Neural progenitor cell (in vitro differentiated cells): ENCODE results near the gene TMEM101. TPM values are rescaled to one million over a fixed set of nuclear protein-coding genes. Genes with fewer than 3 reads are reported as not detected.

Source experiments
- DNase-seq: peaks from one replicate; pipeline ENCODE4 v3.0.0-alpha.2; 2016; ENCODE audit warnings: low spot score
- H2AFZ ChIP-seq: fragments of 200-600 bp; sonication (generic); replicated peaks from 2 replicates; pipeline ENCODE4 v1.6.1; 2016; ENCODE audit warnings: antibody characterized with exemption
- H3F3A ChIP-seq: fragments of 200-600 bp; sonication (generic); 2 replicates; pipeline ENCODE4 v1.6.1; 2016; ENCODE audit warnings: antibody characterized with exemption, low read depth
- H3K27ac ChIP-seq: fragments of 200-600 bp; sonication (generic); 2 replicates; pipeline ENCODE4 v1.5.1; 2016; ENCODE audit warnings: mild to moderate bottlenecking
- H3K27me3 ChIP-seq: fragments of 200-600 bp; sonication (generic); 2 replicates; pipeline ENCODE4 v1.6.1; 2016; ENCODE audit warnings: mild to moderate bottlenecking, moderate library complexity
- H3K36me3 ChIP-seq: fragments of 200-600 bp; sonication (generic); 2 replicates; pipeline ENCODE4 v1.5.1; 2016
- H3K4me1 ChIP-seq: fragments of 200-600 bp; sonication (generic); 2 replicates; pipeline ENCODE4 v1.6.1; 2016; ENCODE audit warnings: mixed run types
- H3K4me2 ChIP-seq: fragments of 200-600 bp; sonication (generic); 2 replicates; pipeline ENCODE4 v1.6.1; 2016
- H3K4me3 ChIP-seq: fragments of 200-600 bp; sonication (generic); 2 replicates; pipeline ENCODE4 v1.5.1; 2016
- H3K79me2 ChIP-seq: fragments of 200-600 bp; sonication (generic); 2 replicates; pipeline ENCODE4 v1.6.1; 2016; ENCODE audit warnings: low read depth
- H3K9ac ChIP-seq: fragments of 200-600 bp; sonication (generic); 2 replicates; pipeline ENCODE4 v1.6.1; 2016
- H3K9me3 ChIP-seq: fragments of 200-600 bp; sonication (generic); 2 replicates; pipeline ENCODE4 v1.5.1; 2016; ENCODE audit warnings: low read depth
- H4K20me1 ChIP-seq: fragments of 200-600 bp; sonication (generic); 2 replicates; pipeline ENCODE4 v1.6.1; 2016; ENCODE audit warnings: low read depth
- H3K27ac Mint-ChIP-seq: 3 replicates; pipeline ENCODE4 v1.8.0; 2021; ENCODE audit warnings: mixed read lengths
- H3K27me3 Mint-ChIP-seq: 2 replicates; pipeline ENCODE4 v1.8.0; 2022; ENCODE audit warnings: low read depth, mild to moderate bottlenecking, inconsistent platforms, moderate library complexity, mixed read lengths; ENCODE audit not compliant: insufficient read depth
- H3K36me3 Mint-ChIP-seq: 3 replicates; pipeline ENCODE4 v1.8.0; 2021; ENCODE audit warnings: mixed read lengths
- H3K4me1 Mint-ChIP-seq: 3 replicates; pipeline ENCODE4 v1.8.0; 2021; ENCODE audit warnings: mixed read lengths
- H3K4me3 Mint-ChIP-seq: 3 replicates; pipeline ENCODE4 v1.8.0; 2021; ENCODE audit warnings: mild to moderate bottlenecking, moderate library complexity, mixed read lengths
- H3K9me3 Mint-ChIP-seq: 3 replicates; pipeline ENCODE4 v1.8.0; 2020; ENCODE audit warnings: mixed read lengths
- CTCF ChIP-seq: fragments of 200-600 bp; sonication (generic); IDR thresholded peaks from 2 replicates; pipeline ENCODE4 v1.5.1; 2017; ENCODE audit warnings: antibody characterized with exemption, mild to moderate bottlenecking
- EZH2 ChIP-seq: fragments of 200-600 bp; sonication (generic); IDR thresholded peaks from 2 replicates; pipeline ENCODE4 v1.6.1; 2017; ENCODE audit warnings: antibody characterized with exemption, mild to moderate bottlenecking, moderate library complexity
- EZH2phosphoT487 ChIP-seq: fragments of 200-600 bp; sonication (generic); IDR thresholded peaks from 2 replicates; pipeline ENCODE4 v1.6.1; 2017; ENCODE audit warnings: antibody characterized with exemption
- total RNA-seq: library from RNA; depleted of rRNA; stranded (reverse); fragments of >200 nt; gene quantifications from 2 replicates; pipeline ENCODE4 v1.2.3, GENCODE V29; 2015; ENCODE audit warnings: low replicate concordance

Gene TMEM101
- total RNA-seq, 1 donor from 2014 or later = 33.8 TPM

GRCh38 chr17:44029736-44030135, 15.0 kb upstream of the TMEM101 start:
- no peak overlapping the region for H3K9ac ChIP-seq
- peaks cover 4% of the 10 kb centered on the region for H3K36me3 ChIP-seq
- Mint-ChIP-seq H3K4me1 (no peaks in the 10 kb centered on the region), H3K36me3 (peaks cover 36% of the 10 kb centered on the region), H3K27me3 (no peaks in the 10 kb centered on the region), H3K27ac (no peak overlapping the region), H3K9me3 (no peaks in the 10 kb centered on the region), H3K4me3 (no peak overlapping the region)
- no peaks in the 10 kb centered on the region for H3K9me3 ChIP-seq
- H3K79me2 ChIP-seq = no peaks in the 10 kb centered on the region
- H3K4me1 ChIP-seq = no peaks in the 10 kb centered on the region
- H4K20me1 ChIP-seq = no peaks in the 10 kb centered on the region
- no peak overlapping the region for H3K4me3 ChIP-seq
- DNase-seq = no peak
- TF ChIP-seq EZH2phosphoT487 = no peak
- TF ChIP-seq CTCF = no peak
- no peak for TF ChIP-seq EZH2
- H3K27me3 ChIP-seq = no peaks in the 10 kb centered on the region
- no peak overlapping the region for H2AFZ ChIP-seq
- no peak overlapping the region for H3K27ac ChIP-seq
- H3K4me2 ChIP-seq = no peak overlapping the region
- peaks cover 4% of the 10 kb centered on the region for H3F3A ChIP-seq

- H3K4me1 Mint-ChIP-seq = no peaks in the 10 kb centered on the region
- Histone ChIP-seq H3K9me3 (no peaks in the 10 kb centered on the region), H3K4me1 (no peaks in the 10 kb centered on the region), H4K20me1 (peaks cover 3% of the 10 kb centered on the region), H3K27ac (no peak overlapping the region), H3K9ac (no peak overlapping the region), H2AFZ (no peak overlapping the region), H3K27me3 (no peaks in the 10 kb centered on the region), H3K4me2 (no peak overlapping the region), H3K36me3 (no peaks in the 10 kb centered on the region), H3K4me3 (no peak overlapping the region), H3K79me2 (no peaks in the 10 kb centered on the region), H3F3A (peaks cover 6% of the 10 kb centered on the region)
- H3K27ac Mint-ChIP-seq = no peak overlapping the region
- no peaks in the 10 kb centered on the region for H3K27me3 Mint-ChIP-seq
- DNase-seq = no peak
- H3K9me3 Mint-ChIP-seq = no peaks in the 10 kb centered on the region
- no peak overlapping the region for H3K4me3 Mint-ChIP-seq
- peaks cover 15% of the 10 kb centered on the region for H3K36me3 Mint-ChIP-seq
- TF ChIP-seq EZH2 (no peak), EZH2phosphoT487 (no peak), CTCF (no peak)
Observed at GRCh38 chr17:44024853-44025252, 10.1 kb upstream of the TMEM101 start.

- Histone ChIP-seq H3K4me3 (no peak overlapping the region), H3F3A (peaks cover 6% of the 10 kb centered on the region), H3K4me2 (no peak overlapping the region), H2AFZ (no peak overlapping the region), H3K36me3 (no peaks in the 10 kb centered on the region), H3K79me2 (no peaks in the 10 kb centered on the region), H4K20me1 (peaks cover 3% of the 10 kb centered on the region), H3K9ac (no peak overlapping the region), H3K27ac (no peak overlapping the region), H3K4me1 (no peaks in the 10 kb centered on the region), H3K27me3 (no peaks in the 10 kb centered on the region), H3K9me3 (no peaks in the 10 kb centered on the region)
- TF ChIP-seq CTCF (no peak), EZH2 (no peak), EZH2phosphoT487 (no peak)
- H3K27me3 Mint-ChIP-seq = no peaks in the 10 kb centered on the region
- H3K4me3 Mint-ChIP-seq = no peak overlapping the region
- H3K4me1 Mint-ChIP-seq = no peaks in the 10 kb centered on the region
- DNase-seq = no peak
- H3K36me3 Mint-ChIP-seq = peaks cover 11% of the 10 kb centered on the region
- H3K9me3 Mint-ChIP-seq = no peaks in the 10 kb centered on the region
- no peak overlapping the region for H3K27ac Mint-ChIP-seq
Observed at GRCh38 chr17:44024271-44024663, 9.5 kb upstream of the TMEM101 start.
